ENCODE measurements around the gene MKRN2OS.
A peak's percentile ranks its signal among the peaks of the same experiment; 100 is the strongest.

The MKRN2OS gene

DNA sequence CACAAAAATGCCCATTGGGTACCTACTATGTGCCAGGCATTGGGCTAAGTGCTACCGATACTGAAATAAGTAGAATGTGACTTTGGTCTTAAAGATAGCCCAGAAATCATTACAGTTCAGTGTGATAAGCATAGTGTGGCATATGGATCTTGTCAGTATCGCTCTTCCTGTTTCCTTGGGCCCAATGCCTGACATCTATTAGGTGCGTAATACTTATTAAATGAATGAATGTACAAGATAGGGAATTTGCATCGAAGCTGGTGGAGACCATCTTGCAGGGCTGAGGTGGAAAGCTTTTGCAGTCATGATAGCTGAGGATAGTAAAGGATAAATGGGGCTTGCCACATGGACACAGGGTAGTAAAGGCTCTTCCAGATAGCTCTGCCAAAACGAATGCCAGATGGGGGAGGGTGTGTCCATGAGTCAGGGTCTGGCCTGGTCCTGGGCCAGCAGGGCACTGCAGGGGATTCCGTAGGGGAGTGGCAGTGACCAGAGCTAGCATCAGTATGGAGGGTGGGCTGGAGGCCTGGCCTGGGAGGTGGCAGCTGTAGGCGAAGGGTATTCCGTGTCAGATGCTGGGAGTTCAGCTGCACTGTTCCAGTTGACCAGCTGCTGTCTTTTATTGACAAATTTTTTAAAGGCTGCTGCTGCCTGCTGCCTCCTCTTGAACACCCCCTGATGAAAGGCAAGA lies 37.6 kb downstream of the MKRN2OS start:
- TF ChIP-seq, protein P1, sequence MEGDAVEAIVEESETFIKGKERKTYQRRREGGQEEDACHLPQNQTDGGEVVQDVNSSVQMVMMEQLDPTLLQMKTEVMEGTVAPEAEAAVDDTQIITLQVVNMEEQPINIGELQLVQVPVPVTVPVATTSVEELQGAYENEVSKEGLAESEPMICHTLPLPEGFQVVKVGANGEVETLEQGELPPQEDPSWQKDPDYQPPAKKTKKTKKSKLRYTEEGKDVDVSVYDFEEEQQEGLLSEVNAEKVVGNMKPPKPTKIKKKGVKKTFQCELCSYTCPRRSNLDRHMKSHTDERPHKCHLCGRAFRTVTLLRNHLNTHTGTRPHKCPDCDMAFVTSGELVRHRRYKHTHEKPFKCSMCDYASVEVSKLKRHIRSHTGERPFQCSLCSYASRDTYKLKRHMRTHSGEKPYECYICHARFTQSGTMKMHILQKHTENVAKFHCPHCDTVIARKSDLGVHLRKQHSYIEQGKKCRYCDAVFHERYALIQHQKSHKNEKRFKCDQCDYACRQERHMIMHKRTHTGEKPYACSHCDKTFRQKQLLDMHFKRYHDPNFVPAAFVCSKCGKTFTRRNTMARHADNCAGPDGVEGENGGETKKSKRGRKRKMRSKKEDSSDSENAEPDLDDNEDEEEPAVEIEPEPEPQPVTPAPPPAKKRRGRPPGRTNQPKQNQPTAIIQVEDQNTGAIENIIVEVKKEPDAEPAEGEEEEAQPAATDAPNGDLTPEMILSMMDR (IDR thresholded peaks at IDR 0.05; ENCODE audit: insufficient read depth, low read depth, low read length, missing control alignments), result no peak
- peak; percentile 59 for DNase-seq (ENCODE audit: low read depth)
- H3K4me3 ChIP-seq (ENCODE audit: low read length), result no peak overlapping the region

DNA sequence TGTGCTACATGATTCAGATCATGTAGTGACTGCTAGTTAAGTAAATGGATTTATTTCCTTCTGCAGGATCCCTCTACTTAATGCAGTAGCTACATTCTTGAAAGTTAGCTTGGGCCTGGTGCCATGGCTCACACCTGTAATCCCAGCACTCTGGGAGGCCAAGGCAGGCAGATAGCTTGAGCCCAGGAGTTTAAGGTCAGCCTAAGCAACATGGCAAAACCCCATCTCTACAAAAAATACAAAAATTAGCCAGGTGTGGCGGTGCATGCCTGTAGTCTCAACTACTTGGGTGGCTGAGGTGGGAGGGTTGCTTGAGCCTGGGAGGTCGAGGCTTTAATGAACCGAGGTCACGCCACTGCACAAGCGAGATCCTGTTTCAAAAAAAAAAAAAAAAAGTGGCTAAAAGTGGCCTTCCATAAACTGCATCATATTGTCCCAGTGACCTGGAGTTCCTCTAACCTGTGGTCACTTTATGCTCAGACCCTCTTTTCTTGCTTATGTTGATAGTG lies 39.0 kb downstream of the MKRN2OS start:
- TF ChIP-seq, protein P1 (IDR thresholded peaks at IDR 0.05; ENCODE audit: insufficient read depth, low read depth, low read length, missing control alignments), result no peak
- H3K4me3 ChIP-seq (ENCODE audit: low read length), result no peak overlapping the region
- no peak for DNase-seq (ENCODE audit: low read depth)

DNA sequence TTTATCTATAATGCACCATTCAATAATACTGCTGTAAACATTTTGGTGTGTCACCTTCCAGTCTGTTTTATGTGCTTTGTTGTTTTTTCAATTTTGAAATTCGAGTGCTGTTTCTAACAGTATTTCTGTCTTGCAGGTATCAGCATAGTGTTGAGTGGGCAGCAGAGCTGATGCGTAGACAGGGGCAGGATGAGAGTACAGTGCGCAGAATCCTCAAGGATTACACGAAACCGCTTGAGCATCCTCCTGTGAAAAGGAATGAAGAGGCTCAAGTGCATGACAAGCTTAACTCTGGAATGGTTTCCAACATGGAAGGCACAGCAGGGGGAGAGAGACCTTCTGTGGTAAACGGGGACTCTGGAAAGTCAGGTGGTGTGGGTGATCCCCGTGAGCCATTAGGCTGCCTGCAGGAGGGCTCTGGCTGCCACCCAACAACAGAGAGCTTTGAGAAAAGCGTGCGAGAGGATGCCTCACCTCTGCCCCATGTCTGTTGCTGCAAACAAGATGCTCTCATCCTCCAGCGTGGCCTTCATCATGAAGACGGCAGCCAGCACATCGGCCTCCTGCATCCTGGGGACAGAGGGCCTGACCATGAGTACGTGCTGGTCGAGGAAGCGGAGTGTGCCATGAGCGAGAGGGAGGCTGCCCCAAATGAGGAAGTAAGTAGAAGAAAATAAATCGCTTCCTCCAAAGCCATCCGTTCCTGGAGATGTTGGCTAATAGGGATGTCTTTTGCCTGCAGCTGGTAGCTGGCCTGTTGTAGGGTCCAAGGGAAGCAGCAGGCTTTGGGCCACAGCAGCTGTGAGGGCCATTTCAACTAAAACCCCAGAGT lies 42.0 kb downstream of the MKRN2OS start:
- TF ChIP-seq, protein P1 (IDR thresholded peaks at IDR 0.05; ENCODE audit: insufficient read depth, low read depth, low read length, missing control alignments), result no peak
- no peak overlapping the region for H3K4me3 ChIP-seq (ENCODE audit: low read length)
- DNase-seq (ENCODE audit: low read depth), result no peak

DNA sequence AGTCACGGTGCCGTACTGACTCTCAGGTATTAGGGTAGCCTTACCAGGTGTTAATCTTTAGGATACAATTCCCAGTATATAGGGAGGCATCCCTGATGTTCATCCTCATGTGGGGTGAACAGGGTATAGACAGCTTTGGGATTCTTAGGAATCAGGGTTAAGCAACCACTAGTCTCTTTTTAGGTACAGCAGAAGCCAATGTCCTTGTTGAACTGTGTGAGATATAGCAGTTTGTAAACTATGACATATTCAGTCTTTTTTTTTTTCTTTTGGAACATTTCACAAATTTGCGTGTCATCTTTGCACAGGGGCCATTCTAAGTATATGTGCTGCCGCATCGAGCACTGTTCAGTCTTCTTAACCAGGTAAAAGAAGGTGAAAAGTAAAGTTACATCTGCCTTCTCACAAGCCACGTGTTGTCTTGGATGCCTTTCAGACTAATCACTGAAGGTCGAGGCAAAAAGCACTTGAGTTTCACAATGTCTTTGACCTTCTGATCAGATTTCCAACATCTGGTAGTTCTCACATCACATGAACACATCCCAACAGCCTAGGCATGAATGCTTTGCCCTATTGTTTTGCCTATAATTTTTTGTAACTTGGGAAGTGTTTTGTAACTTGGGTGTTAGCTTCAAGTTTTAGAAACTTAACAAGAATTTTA lies 43.8 kb downstream of the MKRN2OS start:
- H3K4me3 ChIP-seq (ENCODE audit: low read length), result no peak overlapping the region
- TF ChIP-seq, protein P1 (IDR thresholded peaks at IDR 0.05; ENCODE audit: insufficient read depth, low read depth, low read length, missing control alignments), result no peak
- DNase-seq (ENCODE audit: low read depth), result peak; percentile 32

DNA sequence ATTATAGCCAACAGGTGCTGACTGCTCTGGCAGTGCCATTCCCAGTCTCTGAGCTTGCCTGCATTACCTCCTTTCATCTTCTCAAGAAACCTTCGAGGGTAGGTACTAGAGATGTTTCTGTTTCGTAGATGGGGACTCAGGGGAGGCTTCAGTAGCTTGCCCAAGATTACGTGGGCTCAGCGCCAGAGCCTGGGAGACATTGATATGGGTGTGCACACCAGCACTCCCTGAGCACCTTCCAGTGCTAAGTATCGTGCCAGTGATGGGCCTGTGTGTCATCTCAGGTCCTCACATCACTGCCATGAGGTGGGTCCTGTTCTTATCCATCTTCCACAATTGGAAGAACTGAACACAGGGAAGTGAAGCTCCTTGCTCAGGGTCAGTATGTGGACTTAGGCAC lies 45.8 kb downstream of the MKRN2OS start:
- TF ChIP-seq, protein P1 (IDR thresholded peaks at IDR 0.05; ENCODE audit: insufficient read depth, low read depth, low read length, missing control alignments), result no peak
- no peak overlapping the region for H3K4me3 ChIP-seq (ENCODE audit: low read length)
- DNase-seq (ENCODE audit: low read depth), result no peak

DNA sequence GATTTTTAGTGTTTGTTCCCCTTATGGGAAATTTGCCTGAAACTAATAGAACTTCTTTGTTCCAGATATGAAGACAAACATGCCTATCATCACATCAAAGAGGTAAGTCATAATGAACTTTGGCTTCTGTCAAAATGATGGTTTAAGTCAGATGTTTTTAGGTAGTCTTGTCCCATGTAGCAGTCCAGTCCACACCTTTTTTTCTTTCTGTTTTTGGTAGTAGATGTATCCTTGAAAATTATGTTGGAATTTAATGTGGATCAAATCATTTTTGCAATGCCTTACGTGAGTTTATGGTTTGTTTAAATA lies 48.9 kb downstream of the MKRN2OS start:
- no peak overlapping the region for H3K4me3 ChIP-seq (ENCODE audit: low read length)
- TF ChIP-seq, protein P1 (IDR thresholded peaks at IDR 0.05; ENCODE audit: insufficient read depth, low read depth, low read length, missing control alignments), result no peak
- DNase-seq (ENCODE audit: low read depth), result no peak
